ENCODE results near the gene DUOXA1. TPM values are rescaled to one million over a fixed set of nuclear protein-coding genes. Genes with fewer than 3 reads are reported as not detected.
"Not testable (repeated sequence)": the region's sequence is repeated elsewhere in the genome, so short reads cannot be mapped to it uniquely, and the experiment has no call there.

DUOXA1 gene
- total RNA-seq, 2 donors from 2014 or later: 0.58 TPM; not detected in 1

DNA sequence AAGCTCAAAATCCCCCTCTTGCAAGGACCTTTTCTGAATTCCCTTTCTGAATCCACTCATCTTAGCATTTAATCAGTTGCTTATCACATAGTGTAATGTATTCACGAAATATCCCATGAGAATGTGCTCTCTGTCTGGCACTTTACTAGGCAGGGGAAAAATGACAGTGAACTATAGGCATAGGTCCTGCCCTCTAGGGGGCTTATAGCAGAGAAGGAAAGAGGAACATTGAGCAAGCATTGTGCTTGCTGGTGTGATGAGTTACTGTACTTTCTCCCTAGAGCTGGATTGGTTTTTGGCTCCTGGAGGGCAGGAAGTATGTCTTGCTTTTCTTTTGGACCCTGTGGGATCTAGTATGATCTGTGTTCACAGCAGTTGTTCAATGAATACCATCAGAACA lies 42.2 kb downstream of the DUOXA1 start:
- no peaks in the 10 kb centered on the region for H3K9me3 Mint-ChIP-seq
- H3K27ac Mint-ChIP-seq: no peak overlapping the region
- ATAC-seq (replicated peaks): no peak
- H3K4me3 Mint-ChIP-seq: no peak overlapping the region
- H3K36me3 Mint-ChIP-seq (ENCODE audit: low read depth): no peaks in the 10 kb centered on the region
- peaks cover 40% of the 10 kb centered on the region for H3K27me3 Mint-ChIP-seq
- no peaks in the 10 kb centered on the region for H3K4me1 Mint-ChIP-seq

DNA sequence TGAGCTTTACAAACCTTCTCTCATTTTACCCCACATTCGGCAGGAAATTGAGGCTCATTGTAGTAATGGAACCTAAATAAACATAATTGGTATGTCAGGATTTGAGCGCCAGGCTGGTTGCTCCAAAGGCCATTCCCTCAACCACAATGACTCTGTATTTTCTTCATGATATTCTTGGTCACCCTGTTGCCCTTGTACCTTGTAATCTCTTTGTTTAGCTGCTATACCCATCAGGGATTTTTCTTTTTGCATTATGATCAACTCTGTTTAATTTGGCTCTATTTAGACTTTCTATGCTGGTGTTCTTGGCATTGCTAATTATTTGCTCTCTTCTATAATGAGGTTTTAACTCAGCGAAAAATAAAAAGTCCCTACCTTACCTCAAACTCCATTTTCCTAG lies 45.5 kb downstream of the DUOXA1 start:
- no peaks in the 10 kb centered on the region for H3K36me3 Mint-ChIP-seq (ENCODE audit: low read depth)
- H3K27me3 Mint-ChIP-seq: peaks cover 21% of the 10 kb centered on the region
- no peak overlapping the region for H3K4me3 Mint-ChIP-seq
- H3K9me3 Mint-ChIP-seq: no peaks in the 10 kb centered on the region
- no peak for ATAC-seq (replicated peaks)
- H3K27ac Mint-ChIP-seq: no peak overlapping the region
- H3K4me1 Mint-ChIP-seq: no peaks in the 10 kb centered on the region

DNA sequence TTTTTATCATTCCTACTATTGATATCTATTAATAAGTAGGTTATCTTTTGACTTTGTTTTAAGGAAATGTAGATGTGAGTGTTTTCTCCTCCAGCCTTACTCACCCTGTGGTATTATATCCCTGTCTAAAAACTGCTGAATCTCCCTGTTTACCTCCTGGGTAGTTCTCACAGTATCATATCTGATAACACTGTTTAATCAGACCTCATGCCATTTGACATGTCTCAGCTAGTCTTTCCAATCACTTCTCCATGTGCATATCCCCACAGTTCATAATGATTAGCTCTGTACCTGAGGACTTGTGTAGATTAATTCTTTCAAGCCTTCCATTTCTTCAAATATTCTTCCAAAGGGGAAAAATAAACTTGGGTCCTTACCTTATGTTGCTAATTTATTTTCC lies 46.5 kb downstream of the DUOXA1 start:
- Mint-ChIP-seq H3K27me3 (peaks cover 18% of the 10 kb centered on the region), H3K4me3 (no peak overlapping the region), H3K36me3 (ENCODE audit: low read depth) (no peaks in the 10 kb centered on the region), H3K9me3 (no peaks in the 10 kb centered on the region), H3K27ac (no peak overlapping the region), H3K4me1 (no peaks in the 10 kb centered on the region)
- no peak for ATAC-seq (replicated peaks)

DNA sequence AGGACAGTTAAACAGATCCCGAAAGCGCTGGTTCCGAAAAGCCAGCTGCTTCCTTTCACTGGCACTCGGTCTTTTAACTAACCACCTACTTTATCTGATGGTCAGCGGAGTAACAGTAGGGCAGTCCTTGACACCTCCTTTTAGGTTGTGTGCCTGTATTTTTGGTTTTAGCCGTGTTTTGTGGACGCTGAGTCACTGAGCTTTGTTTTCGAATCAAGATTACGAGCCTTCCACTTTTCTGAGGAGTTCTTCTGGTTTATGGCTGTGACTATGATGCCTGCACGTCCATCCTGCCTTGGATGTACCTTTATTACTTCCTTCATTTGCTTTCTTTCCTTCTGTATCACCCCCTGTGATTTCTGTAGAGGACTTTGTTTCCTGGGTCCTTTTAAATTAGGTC lies 47.3 kb downstream of the DUOXA1 start:
- H3K4me1 Mint-ChIP-seq; H3K27ac Mint-ChIP-seq; ATAC-seq (replicated peaks); H3K36me3 Mint-ChIP-seq (ENCODE audit: low read depth); H3K4me3 Mint-ChIP-seq; H3K9me3 Mint-ChIP-seq: not testable (repeated sequence)
- peaks cover 17% of the 10 kb centered on the region for H3K27me3 Mint-ChIP-seq

DNA sequence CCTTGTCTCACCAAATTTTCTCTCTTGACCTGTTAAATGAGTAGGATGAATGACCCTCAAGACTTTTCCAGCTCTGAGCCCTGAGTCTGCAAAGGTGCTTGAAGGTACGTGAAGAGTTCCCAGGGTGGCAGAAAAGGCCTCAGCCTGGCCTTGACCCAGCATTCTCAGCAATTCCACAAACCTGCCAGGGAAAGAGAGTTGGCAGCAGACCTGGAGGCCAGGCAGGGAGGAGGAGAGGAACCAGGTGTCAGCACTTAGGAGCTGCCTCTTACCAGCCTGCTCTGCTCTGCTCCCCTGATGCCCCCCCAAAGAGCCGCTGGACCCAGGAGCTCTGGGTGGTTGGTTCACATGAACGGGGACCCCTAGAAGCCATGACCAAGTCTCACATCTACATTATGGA lies 49.1 kb downstream of the DUOXA1 start:
- not testable (repeated sequence) for H3K4me1 Mint-ChIP-seq; H3K36me3 Mint-ChIP-seq (ENCODE audit: low read depth); ATAC-seq (replicated peaks); H3K9me3 Mint-ChIP-seq; H3K4me3 Mint-ChIP-seq; H3K27ac Mint-ChIP-seq
- peaks cover 12% of the 10 kb centered on the region for H3K27me3 Mint-ChIP-seq

DNA sequence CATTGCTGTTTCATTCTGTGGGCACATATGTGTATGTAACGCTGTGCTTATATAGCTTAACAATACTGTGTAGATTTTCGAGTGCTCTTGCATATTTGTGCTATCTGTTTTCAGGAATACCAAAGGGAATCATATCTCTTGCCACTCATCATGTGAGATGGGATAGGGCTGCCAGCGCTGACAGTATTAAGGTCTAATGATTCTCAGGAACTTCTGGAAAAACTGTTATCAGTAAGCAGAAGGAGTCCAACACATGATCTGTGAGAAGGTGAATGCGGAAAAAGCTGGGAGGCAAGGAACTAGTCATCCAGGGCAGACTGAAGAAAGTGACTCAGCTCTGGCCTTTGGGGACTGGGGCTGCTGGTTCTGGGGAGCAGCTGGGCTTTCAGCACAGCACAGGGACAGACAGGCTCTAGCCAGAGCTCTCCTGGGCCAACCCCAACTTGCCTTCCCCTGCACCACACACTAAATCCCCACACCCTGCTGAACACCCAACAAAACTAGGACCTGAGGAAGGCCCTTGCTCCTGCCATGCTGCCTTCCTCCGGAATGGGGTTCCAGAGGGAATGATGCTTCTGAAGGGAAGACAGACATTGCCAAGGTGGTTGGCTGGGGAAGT lies 49.9 kb downstream of the DUOXA1 start:
- H3K36me3 Mint-ChIP-seq (ENCODE audit: low read depth); H3K27me3 Mint-ChIP-seq; H3K4me3 Mint-ChIP-seq; H3K4me1 Mint-ChIP-seq; H3K9me3 Mint-ChIP-seq; ATAC-seq (replicated peaks); H3K27ac Mint-ChIP-seq: not testable (repeated sequence)

DNA sequence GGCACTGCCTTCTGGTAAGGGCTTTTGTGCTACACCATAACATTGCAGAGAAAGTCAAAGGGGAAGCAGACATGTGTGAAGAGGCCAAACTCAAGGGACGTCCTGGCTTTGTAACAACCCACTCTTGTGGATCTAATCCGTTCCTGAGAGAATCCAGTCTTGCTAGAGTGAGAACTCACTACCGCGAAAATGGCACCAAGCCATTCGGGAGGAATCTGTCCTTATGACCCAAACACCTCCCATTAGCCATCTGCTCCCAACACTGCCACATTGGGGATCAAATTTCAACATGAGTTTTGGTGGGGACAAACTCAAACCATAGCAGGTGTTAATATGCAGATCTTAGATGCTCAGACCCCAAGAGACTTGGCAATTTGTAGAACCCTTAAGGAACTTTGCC lies 50.5 kb downstream of the DUOXA1 start:
- H3K27me3 Mint-ChIP-seq; H3K4me3 Mint-ChIP-seq; H3K36me3 Mint-ChIP-seq (ENCODE audit: low read depth); ATAC-seq (replicated peaks); H3K27ac Mint-ChIP-seq; H3K9me3 Mint-ChIP-seq; H3K4me1 Mint-ChIP-seq: not testable (repeated sequence)

DNA sequence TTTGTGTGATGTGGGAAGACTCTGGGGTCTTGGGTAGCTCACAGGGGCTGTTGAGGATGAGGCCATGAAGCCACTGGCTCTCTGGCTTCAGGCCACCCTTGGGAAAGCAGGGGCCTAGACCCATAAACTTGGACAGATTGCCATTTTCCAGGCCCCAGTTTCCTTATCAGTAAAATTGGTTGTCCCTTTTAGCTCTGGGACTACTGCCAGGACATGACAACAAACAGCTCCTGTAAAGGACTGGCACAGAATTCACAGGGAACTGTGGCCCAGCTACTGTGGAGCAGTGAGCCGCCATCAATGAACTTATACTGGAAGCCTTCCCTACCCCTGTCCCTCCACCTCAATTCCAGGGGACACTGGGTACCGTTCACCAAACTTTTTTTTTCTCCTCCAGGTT lies 52.3 kb downstream of the DUOXA1 start:
- not testable (repeated sequence) for H3K36me3 Mint-ChIP-seq (ENCODE audit: low read depth)

DNA sequence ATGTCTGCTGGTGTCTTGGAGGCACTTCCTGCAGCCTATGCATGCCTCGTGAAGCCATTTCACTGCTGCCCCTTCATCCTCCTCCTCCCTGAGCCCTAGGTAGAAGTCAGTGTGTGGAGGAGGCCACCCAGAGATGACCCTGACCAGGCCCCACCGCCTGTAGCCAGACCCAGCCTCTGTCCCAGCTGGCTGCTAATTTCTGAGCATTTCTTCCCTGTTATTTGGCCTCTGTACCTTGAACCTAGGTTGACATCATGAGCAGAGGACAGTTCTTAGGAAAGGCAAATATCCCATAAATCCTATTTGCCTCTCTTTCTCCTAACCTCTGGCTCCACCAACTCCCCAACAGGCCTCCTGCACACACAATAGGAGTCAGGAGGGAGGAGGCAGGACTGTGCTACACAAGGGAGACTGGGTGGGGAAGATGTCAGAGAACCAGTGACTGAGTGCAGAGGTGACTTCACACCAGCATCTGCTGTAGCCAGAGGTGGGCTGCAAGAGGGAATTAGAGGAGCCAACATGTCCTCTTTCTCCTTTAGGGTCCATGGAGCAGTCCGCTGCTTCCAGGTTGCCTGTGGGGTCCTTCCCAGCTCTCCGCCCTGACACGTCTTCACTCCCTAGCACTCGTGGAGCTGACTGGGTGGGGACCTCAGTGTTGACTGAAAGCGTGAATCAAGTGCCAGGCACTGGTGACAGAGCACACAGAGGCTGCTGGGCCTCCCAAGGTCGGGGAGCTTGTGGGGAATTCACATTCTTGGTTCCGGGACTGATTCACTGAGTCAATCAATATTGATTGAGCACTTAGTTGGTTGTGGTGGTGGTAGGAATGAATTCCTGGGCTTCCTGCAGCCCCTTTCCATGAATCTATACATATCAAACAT lies 54.0 kb downstream of the DUOXA1 start:
- H3K4me3 Mint-ChIP-seq; H3K27me3 Mint-ChIP-seq; H3K9me3 Mint-ChIP-seq; H3K27ac Mint-ChIP-seq; H3K4me1 Mint-ChIP-seq; H3K36me3 Mint-ChIP-seq (ENCODE audit: low read depth): not testable (repeated sequence)
- peak; percentile 44 for ATAC-seq (replicated peaks)

More for the DNA sequence above, 52.3 kb downstream of the DUOXA1 start:
- H3K4me3 Mint-ChIP-seq; H3K27me3 Mint-ChIP-seq; H3K27ac Mint-ChIP-seq; H3K4me1 Mint-ChIP-seq; ATAC-seq (replicated peaks); H3K9me3 Mint-ChIP-seq: not testable (repeated sequence)

DNA sequence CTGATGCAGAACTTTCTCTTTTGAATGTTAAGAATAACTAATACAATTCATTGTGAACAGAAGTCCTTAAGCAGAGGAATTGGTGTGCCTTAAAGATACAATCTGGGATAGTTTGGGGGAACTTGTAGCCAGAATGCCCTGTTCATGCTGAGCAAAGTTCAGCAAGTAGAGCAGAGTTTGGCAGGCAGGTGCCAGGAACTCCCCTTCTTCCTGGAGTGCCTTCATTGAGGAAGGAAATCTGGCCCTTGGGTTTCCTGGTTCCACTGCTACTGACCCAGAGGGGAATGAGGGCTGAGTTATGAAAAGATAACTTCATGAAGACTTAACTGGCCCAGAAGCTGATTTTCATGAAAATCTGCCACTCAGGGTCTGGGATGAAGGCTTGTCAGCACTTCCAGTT lies 56.1 kb downstream of the DUOXA1 start:
- not testable (repeated sequence) for H3K4me1 Mint-ChIP-seq; H3K9me3 Mint-ChIP-seq; H3K27ac Mint-ChIP-seq; H3K4me3 Mint-ChIP-seq; H3K27me3 Mint-ChIP-seq; ATAC-seq (replicated peaks)
- peaks cover 12% of the 10 kb centered on the region for H3K36me3 Mint-ChIP-seq (ENCODE audit: low read depth)

DNA sequence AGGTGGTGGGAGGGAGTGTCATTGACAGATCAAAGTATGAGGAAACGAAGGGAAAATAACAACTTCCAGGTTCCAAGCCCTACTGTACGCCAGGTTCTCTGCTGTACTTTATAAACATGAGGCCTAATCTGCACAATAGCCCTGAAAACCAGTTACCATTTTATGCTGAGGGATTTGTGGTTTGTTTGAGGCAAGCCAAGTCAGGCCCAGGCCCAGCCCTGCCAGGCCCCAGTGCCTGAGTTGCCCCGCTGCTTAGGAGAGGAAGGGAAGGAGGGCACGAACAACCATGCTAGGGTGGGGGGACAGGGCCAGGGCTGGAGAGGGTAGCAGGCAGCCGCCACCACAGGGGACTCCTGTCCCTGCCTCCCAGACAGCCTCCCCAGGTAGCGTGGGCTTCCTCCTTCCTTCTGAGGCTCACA lies 59.7 kb downstream of the DUOXA1 start:
- not testable (repeated sequence) for H3K9me3 Mint-ChIP-seq; H3K27me3 Mint-ChIP-seq; H3K4me1 Mint-ChIP-seq; H3K4me3 Mint-ChIP-seq; H3K27ac Mint-ChIP-seq; ATAC-seq (replicated peaks)
- H3K36me3 Mint-ChIP-seq (ENCODE audit: low read depth): peaks cover 27% of the 10 kb centered on the region

Other genes starting within 250 kb of the DUOXA1 start
- gene TERB2, start 173.2 kb downstream of the DUOXA1 start, total RNA-seq: not detected
- 10 to 100 TPM; 15.2 to 15.6 TPM for gene SORD, start 106.7 kb downstream of the DUOXA1 start, total RNA-seq
- under 1 TPM in 1 of 2 donors, not detected in 1; 0.21 TPM for gene DUOX2, start 15.7 kb downstream of the DUOXA1 start, total RNA-seq
- gene DUOXA2, start 15.6 kb downstream of the DUOXA1 start, total RNA-seq: under 1 TPM in 1 of 2 donors, not detected in 1; 0.13 TPM
- under 1 TPM; 0.06 to 0.42 TPM for gene DUOX1, start 115 bp upstream of the DUOXA1 start, total RNA-seq
- gene SHF, start 58.1 kb upstream of the DUOXA1 start, total RNA-seq: 100 to 1,000 TPM in 1 of 2 donors, 1 to 10 TPM in 1; 2.7 to 111 TPM
- gene SLC28A2, start 122.4 kb upstream of the DUOXA1 start, total RNA-seq: not detected
- gene GATM, start 248.7 kb upstream of the DUOXA1 start, total RNA-seq: 1 to 10 TPM; 1.7 to 2.7 TPM

All from activated T-helper 17 cell treated with anti-CD3 and anti-CD28 coated beads, Interleukin-2, amount 50 U/mL, for 72 hours (primary cell).